DMS153 treated with DMSO at 0.1 percent for 48 hours (cell line): Measurements from ENCODE around the gene TAX1BP3.

Experiments
- DNase-seq: peaks from one replicate; lab custom pipeline; 2025; ENCODE audit not compliant: unreplicated experiment; lab: John Stamatoyannopoulos, UW

Gene TAX1BP3

GRCh38 chr17:3658784-3659449 is 9.5 kb downstream of the TAX1BP3 start:
- DNase-seq, result no peak

GRCh38 chr17:3657874-3658783 is 10.2 kb downstream of the TAX1BP3 start:
- DNase-seq, result no peak

- DNase-seq, result no peak
Measured at GRCh38 chr17:3657588-3657869, 10.8 kb downstream of the TAX1BP3 start.

GRCh38 chr17:3656755-3657587 is 11.4 kb downstream of the TAX1BP3 start:
- DNase-seq, result no peak

- no peak for DNase-seq
Measured at GRCh38 chr17:3656353-3656752, 12.0 kb downstream of the TAX1BP3 start.

GRCh38 chr17:3655766-3656165 is 12.6 kb downstream of the TAX1BP3 start:
- no peak for DNase-seq

- DNase-seq, result no peak
Measured at GRCh38 chr17:3647769-3648555, 20.4 kb downstream of the TAX1BP3 start.

GRCh38 chr17:3647251-3647650 is 21.1 kb downstream of the TAX1BP3 start:
- no peak for DNase-seq

- DNase-seq, result no peak
Measured at GRCh38 chr17:3645310-3645709, 23.1 kb downstream of the TAX1BP3 start.

- no peak for DNase-seq
Measured at GRCh38 chr17:3643889-3644349, 24.5 kb downstream of the TAX1BP3 start.

GRCh38 chr17:3641717-3642486 is 26.5 kb downstream of the TAX1BP3 start:
- DNase-seq, result no peak

GRCh38 chr17:3641014-3641413 is 27.4 kb downstream of the TAX1BP3 start:
- DNase-seq, result no peak

GRCh38 chr17:3639981-3640596 is 28.3 kb downstream of the TAX1BP3 start:
- no peak for DNase-seq

- no peak for DNase-seq
Measured at GRCh38 chr17:3636908-3637373, 31.4 kb downstream of the TAX1BP3 start.

- DNase-seq, result peak; percentile 70
Measured at GRCh38 chr17:3636154-3636907, 32.0 kb downstream of the TAX1BP3 start, which contains the start of the genes CTNS and SHPK. TSS of gene CTNS (plus strand) at chr17:3636760. CDS start at chr17:3640207, 3,447 bp downstream. TSS of gene SHPK (minus strand) at chr17:3636250. CDS start at chr17:3636219, 31 bp downstream.

- DNase-seq, result no peak
Measured at GRCh38 chr17:3635474-3636153, 32.8 kb downstream of the TAX1BP3 start.

- DNase-seq, result no peak
Measured at GRCh38 chr17:3632287-3632686, 36.1 kb downstream of the TAX1BP3 start.

GRCh38 chr17:3630781-3631180 is 37.6 kb downstream of the TAX1BP3 start:
- DNase-seq, result no peak
